Fibroblast of lung (primary cell): ENCODE data around the gene SCAPER.

Experiments used
- CTCF ChIP-seq, 2 donors: IDR thresholded peaks in 1 of 2; conservative IDR thresholded peaks in 1 of 2; 1 replicate in 1 of 2; 2 replicates in 1 of 2; pipeline ENCODE4 v1.5.1; 2011 to 2012; ENCODE audit warnings: low read length in 2 of 2, control low read depth in 1 of 2, inconsistent platforms in 1 of 2, low read depth in 1 of 2, mild to moderate bottlenecking in 1 of 2
- EZH2 ChIP-seq: IDR thresholded peaks from 2 replicates; pipeline ENCODE4 v1.5.1; 2012; ENCODE audit warnings: low read length, control low read depth, mild to moderate bottlenecking; ENCODE audit errors: missing control alignments

- TF ChIP-seq EZH2 (no peak), CTCF (conservative IDR thresholded peaks at IDR 0.05 in 1 of 2, IDR thresholded peaks at IDR 0.05 in 1 of 2; ENCODE audit: low read depth in 1 of 2, low read length in 2 of 2) (no peak)
Measured at GRCh38 chr15:76756381-76756780, 148.8 kb downstream of the SCAPER start.
